Tibial nerve (tissue), 4 donors: ENCODE data around the gene WFDC2. TPM values are rescaled to one million over a fixed set of nuclear protein-coding genes. Genes with fewer than 3 reads are reported as not detected.

Experiments
- DNase-seq, 2 donors: peaks; one replicate each; pipeline ENCODE4 v3.0.0-alpha.2; 2019; ENCODE audit warnings: low spot score in 2 of 2
- H3K27ac ChIP-seq, 4 donors: fragments of 200-600 bp; sonication (generic) in 3 of 4; one replicate each; pipeline ENCODE4 v1.5.1; 2017 to 2019; ENCODE audit warnings: mild to moderate bottlenecking in 1 of 4
- H3K27me3 ChIP-seq, 2 donors: fragments of 200-600 bp; sonication (generic) in 1 of 2; one replicate each; pipeline versions ENCODE4 v1.5.1 to v1.6.0; 2017 to 2019
- H3K36me3 ChIP-seq, 3 donors: fragments of 200-600 bp; sonication (generic); one replicate each; pipeline ENCODE4 v1.5.1; 2018 to 2019
- H3K4me1 ChIP-seq, 4 donors: fragments of 200-600 bp; sonication (generic) in 3 of 4; one replicate each; pipeline ENCODE4 v1.5.1; 2017 to 2019
- H3K4me3 ChIP-seq, 4 donors: fragments of 200-600 bp; sonication (generic) in 3 of 4; one replicate each; pipeline ENCODE4 v1.5.1; 2017 to 2019; ENCODE audit warnings: mild to moderate bottlenecking in 1 of 4, moderate library complexity in 1 of 4
- H3K9me3 ChIP-seq, 4 donors: fragments of 200-600 bp; sonication (generic) in 3 of 4; one replicate each; pipeline ENCODE4 v1.5.1; 2017 to 2019
- CTCF ChIP-seq, 5 experiments: fragments of 200-600 bp in 3 of 5; fragments of 450-650 bp in 2 of 5; sonication (generic) in 3 of 5; IDR thresholded peaks; one replicate each; pipeline ENCODE4 v1.5.1; 2016 to 2019; ENCODE audit warnings: antibody characterized with exemption in 5 of 5, mild to moderate bottlenecking in 3 of 5, moderate library complexity in 2 of 5
- EP300 ChIP-seq, 2 donors: sonication (generic); formaldehyde crosslinking; IDR thresholded peaks; one replicate each; pipeline ENCODE4 v1.6.1; 2017; ENCODE audit warnings: antibody characterized with exemption in 2 of 2, mild to moderate bottlenecking in 1 of 2
- POLR2A ChIP-seq, 2 donors: fragments of 450-650 bp; IDR thresholded peaks; one replicate each; pipeline ENCODE4 v1.6.1; 2017; ENCODE audit warnings: antibody characterized with exemption in 2 of 2, mild to moderate bottlenecking in 2 of 2, moderate library complexity in 2 of 2
- WGBS, 2 donors: methylation state at CpG; one replicate each; pipeline ENCODE4 v1.1.5; 2018; 5-methylcytosine and 5-hydroxymethylcytosine counted together
- total RNA-seq, 4 donors: library from RNA; depleted of rRNA; stranded (reverse); fragments of >200 nt; gene quantifications; one replicate each; pipeline ENCODE4 v1.1.0, GENCODE V29; 2016

Gene WFDC2
- total RNA-seq, 4 donors from 2014 or later: 0.84 to 3.5 TPM; not detected in 2

GRCh38 chr20:45444050-45444449, 25.5 kb upstream of the WFDC2 start:
- Histone ChIP-seq H3K4me3 (no peak overlapping the region), H3K4me1 (no peaks in the 10 kb centered on the region), H3K9me3 (no peaks in the 10 kb centered on the region), H3K27me3 (no peaks in the 10 kb centered on the region), H3K27ac (no peak overlapping the region), H3K36me3 (peaks cover 0 to 11% (median 0%) of the 10 kb centered on the region in 3 donors)
- TF ChIP-seq EP300 (IDR thresholded peaks at IDR 0.05): no peak
- TF ChIP-seq CTCF (IDR thresholded peaks at IDR 0.05): no peak
- TF ChIP-seq POLR2A (IDR thresholded peaks at IDR 0.05): no peak
- DNase-seq: no peak

GRCh38 chr20:45445805-45446562, 23.6 kb upstream of the WFDC2 start:
- DNase-seq: no peak
- H3K4me3 ChIP-seq: no peak overlapping the region
- 72% methylated on average over 7 of the region's 7 CpGs for WGBS, 2 donors
- no peak for TF ChIP-seq EP300 (IDR thresholded peaks at IDR 0.05)
- peak in 3 of 5 experiments; percentile 8 to 18 (median 16) for TF ChIP-seq CTCF (IDR thresholded peaks at IDR 0.05)
- TF ChIP-seq POLR2A (IDR thresholded peaks at IDR 0.05): no peak
- H3K27me3 ChIP-seq: no peaks in the 10 kb centered on the region
- peaks cover 0 to 11% (median 0%) of the 10 kb centered on the region in 3 donors for H3K36me3 ChIP-seq
- H3K27ac ChIP-seq: no peak overlapping the region
- H3K4me1 ChIP-seq: no peaks in the 10 kb centered on the region
- no peaks in the 10 kb centered on the region for H3K9me3 ChIP-seq

- no peak overlapping the region for H3K4me3 ChIP-seq
- TF ChIP-seq POLR2A (IDR thresholded peaks at IDR 0.05): no peak
- no peak for TF ChIP-seq CTCF (IDR thresholded peaks at IDR 0.05)
- no peak for TF ChIP-seq EP300 (IDR thresholded peaks at IDR 0.05)
- H3K4me1 ChIP-seq: no peaks in the 10 kb centered on the region
- DNase-seq: no peak
- 50 to 53% methylated on average over 6 of the region's 6 CpGs for WGBS, 2 donors
- peaks cover 0 to 11% (median 0%) of the 10 kb centered on the region in 3 donors for H3K36me3 ChIP-seq
- no peak overlapping the region for H3K27ac ChIP-seq
- no peaks in the 10 kb centered on the region for H3K9me3 ChIP-seq
- no peaks in the 10 kb centered on the region for H3K27me3 ChIP-seq
These were observed 21.3 kb upstream of the WFDC2 start for GRCh38 chr20:45448270-45448669.

- H3K4me3 ChIP-seq: no peak overlapping the region
- DNase-seq: no peak
- no peaks in the 10 kb centered on the region for H3K9me3 ChIP-seq
- peak in 1 of 2 donors; percentile 10 for TF ChIP-seq EP300 (IDR thresholded peaks at IDR 0.05)
- TF ChIP-seq CTCF (IDR thresholded peaks at IDR 0.05): no peak
- no peak for TF ChIP-seq POLR2A (IDR thresholded peaks at IDR 0.05)
- H3K36me3 ChIP-seq: peaks cover 0 to 11% (median 0%) of the 10 kb centered on the region in 3 donors
- H3K27ac ChIP-seq: peak overlapping the region in 1 of 4 donors; percentile 27
- WGBS, 2 donors: 72 to 76% methylated on average over 3 of the region's 3 CpGs
- H3K4me1 ChIP-seq: no peaks in the 10 kb centered on the region
- no peaks in the 10 kb centered on the region for H3K27me3 ChIP-seq
These were observed 20.0 kb upstream of the WFDC2 start for GRCh38 chr20:45449528-45449927.

GRCh38 chr20:45450097-45450818, 19.3 kb upstream of the WFDC2 start:
- WGBS, 2 donors: 64 to 69% methylated on average over 5 of the region's 5 CpGs
- Histone ChIP-seq H3K4me3 (no peak overlapping the region), H3K36me3 (peaks cover 0 to 11% (median 0%) of the 10 kb centered on the region in 3 donors), H3K27me3 (no peaks in the 10 kb centered on the region), H3K4me1 (no peaks in the 10 kb centered on the region), H3K27ac (peak overlapping the region in 1 of 4 donors; percentile 27), H3K9me3 (no peaks in the 10 kb centered on the region)
- peak in 1 of 2 donors; percentile 25 for DNase-seq
- peak; percentile 36 to 53 (median 46) for TF ChIP-seq CTCF (IDR thresholded peaks at IDR 0.05)
- no peak for TF ChIP-seq EP300 (IDR thresholded peaks at IDR 0.05)
- TF ChIP-seq POLR2A (IDR thresholded peaks at IDR 0.05): no peak
